GM18502 (cell line): ENCODE data around the gene PHYHIPL.

ENCODE experiments used
- ATAC-seq: cut with Tn5 transposase; IDR thresholded peaks from one replicate; pipeline ENCODE4 v1.9.1; 2021; ENCODE audit warnings: mild to moderate bottlenecking; ENCODE audit not compliant: unreplicated experiment, poor library complexity

The PHYHIPL gene

DNA sequence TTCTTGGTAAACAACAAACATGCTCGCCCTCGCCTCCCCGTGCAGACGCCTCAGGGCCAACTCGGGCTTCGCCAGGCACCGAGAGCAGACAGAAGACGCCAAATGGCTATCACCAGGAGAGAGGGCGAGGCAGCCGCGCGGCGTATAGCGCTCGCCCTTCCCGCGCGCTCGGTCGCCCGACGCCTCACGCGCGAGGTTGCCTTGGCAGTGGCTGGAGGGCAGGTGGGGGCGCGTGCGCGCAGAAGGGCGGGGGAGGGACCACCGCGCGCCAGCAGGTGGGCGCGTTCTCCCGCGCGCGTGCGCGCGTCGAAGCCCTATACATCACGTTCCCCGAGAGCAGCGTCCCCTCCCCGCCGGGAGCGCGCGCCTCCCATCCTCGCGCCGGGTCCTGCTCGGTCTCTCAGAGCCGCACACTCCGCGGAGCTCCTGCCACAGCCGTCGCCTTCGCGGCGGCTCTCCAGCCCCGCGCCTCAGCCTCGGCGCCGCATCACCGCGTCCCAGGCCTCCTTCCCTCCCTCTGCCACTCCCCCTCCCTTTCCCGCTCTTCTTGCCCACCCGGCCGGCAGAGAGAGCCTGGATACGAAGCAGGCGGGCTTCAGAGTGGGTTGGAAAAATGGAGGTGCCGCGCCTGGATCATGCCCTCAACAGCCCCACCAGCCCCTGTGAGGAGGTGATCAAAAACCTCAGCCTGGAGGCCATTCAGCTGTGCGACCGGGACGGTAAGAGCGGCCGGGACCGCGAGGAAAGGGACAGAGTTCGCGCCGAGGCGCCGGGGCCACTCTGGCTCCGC is at the start of gene PHYHIPL:
Gene PHYHIPL (plus strand): TSS at position 403 of the 790 bp plus-strand sequence. CDS start 211 bp downstream, at position 614.
- ATAC-seq, result no peak

- ATAC-seq, result no peak
Observed at GRCh38 chr10:59126991-59127390, 49.5 kb upstream of the PHYHIPL start.

DNA sequence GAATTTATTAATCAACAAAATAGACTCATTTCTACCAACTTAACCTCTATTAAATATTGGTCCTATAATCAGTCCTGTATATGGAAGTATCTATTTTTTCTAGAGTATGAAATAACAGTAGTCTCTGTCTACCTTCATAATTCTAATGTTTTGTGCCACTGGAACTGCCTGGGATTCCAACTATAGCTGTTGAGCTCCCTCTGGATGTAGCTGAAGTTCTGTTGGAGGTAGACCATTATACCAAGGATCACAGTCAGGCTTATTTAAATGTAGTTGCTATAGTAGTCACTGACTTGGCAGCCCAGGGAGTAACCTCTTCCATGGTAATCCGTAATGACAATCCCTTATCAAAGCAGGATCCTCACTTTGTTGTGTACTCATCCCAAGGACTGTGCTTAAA is 48.5 kb upstream of the PHYHIPL start:
- ATAC-seq, result no peak

DNA sequence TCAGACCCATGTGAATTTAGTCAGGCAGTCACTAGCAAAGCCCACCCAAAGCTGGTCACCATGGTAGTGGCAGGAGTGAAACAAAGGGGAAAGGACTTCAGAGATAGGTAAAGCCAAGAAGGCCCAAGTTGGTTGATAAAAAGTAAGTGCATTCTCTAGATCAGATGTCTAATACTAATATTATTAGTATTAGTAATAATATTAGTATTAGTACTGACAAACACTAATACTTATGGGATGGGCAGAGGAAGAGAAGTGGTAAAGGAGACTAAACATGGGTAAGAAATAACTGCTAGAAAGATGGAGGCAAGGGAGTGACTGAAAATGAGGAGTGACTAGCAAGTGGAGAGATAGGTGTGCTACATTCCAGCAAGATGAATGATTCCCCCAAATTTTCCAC is 46.6 kb upstream of the PHYHIPL start:
- no peak for ATAC-seq

DNA sequence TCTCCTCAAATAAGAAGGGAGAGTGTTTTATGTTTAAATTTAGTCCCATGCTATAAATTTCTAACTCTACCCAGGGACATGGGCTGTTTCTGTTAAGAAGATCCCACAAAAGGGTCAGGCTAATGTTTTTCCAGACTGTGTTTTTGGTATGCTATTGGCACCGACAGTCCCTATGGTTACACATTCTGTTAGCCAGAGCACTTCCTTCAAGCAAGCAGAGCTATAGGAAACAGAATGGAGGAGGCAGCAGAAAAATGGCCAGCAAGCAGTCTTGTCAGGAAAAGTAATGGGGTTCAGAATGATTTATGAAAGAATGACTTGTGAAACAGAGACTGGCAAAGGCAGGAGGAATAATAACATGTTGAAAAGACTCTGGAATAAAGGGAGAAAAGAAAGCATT is 44.8 kb upstream of the PHYHIPL start:
- no peak for ATAC-seq

GRCh38 chr10:59133841-59134593 is 42.4 kb upstream of the PHYHIPL start:
- no peak for ATAC-seq

- ATAC-seq, result no peak
Observed at GRCh38 chr10:59134785-59135184, 41.7 kb upstream of the PHYHIPL start.

- ATAC-seq, result no peak
Observed at GRCh38 chr10:59135275-59135674, 41.2 kb upstream of the PHYHIPL start.

DNA sequence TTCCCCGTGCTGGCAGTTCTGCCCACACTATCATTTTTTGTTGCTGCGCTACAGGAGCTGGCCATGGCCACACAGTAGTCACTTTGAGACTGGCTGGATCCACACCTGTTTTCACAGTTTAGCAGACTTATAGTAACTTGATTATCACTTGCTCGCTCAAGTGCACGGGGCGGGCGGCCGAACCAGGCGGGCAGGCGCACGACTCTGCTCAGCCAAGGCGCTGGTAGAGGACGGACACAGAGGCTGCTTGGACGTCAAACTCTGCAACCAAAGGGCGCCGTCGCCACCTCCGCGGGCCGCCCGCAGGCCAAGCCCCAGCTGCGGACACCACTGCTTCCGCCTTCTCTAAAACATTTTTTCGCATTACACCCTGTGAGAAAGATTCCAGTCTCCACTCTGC is 38.4 kb upstream of the PHYHIPL start:
- no peak for ATAC-seq

- ATAC-seq, result no peak
Observed at GRCh38 chr10:59143544-59143943, 32.9 kb upstream of the PHYHIPL start.

DNA sequence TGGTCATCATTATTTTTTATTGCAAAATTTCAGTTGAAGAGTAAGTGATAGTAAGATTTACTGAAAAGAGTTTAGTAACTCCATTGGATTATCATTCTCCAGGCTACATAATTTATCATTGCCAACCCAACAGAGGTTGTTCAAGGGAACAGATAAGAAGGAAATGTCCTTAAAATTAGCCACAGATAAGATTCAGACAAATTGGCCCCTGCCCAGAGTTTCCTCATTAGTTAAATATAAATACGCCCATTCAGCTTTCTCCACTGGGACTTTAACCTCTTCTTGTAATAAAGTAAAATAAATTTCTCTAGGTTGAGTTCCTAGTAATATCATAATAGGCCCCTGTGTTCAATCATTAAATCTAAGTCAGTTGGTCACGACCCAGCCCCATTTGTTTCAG is 27.7 kb upstream of the PHYHIPL start:
- ATAC-seq, result no peak

GRCh38 chr10:59155556-59155955 is 20.9 kb upstream of the PHYHIPL start:
- ATAC-seq, result no peak

DNA sequence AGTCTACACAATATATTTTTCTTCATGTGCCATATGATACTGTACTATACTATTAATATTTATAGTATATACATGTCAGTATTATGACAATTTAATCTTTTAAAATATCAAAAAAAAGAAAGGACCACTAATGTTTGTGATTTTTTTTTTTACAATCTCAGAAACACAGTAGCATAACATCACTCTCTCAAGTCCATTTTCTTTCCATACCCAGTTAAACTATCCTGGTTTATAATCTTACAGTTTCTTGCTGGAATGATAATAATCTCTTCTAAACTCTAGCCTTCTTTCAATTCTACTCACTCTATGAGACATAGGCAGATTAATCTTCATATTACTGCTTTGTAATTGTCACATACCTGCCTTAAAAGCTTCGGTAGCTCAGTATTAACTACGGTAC is 8.9 kb upstream of the PHYHIPL start:
- ATAC-seq, result no peak

GRCh38 chr10:59172567-59172966 is 3.9 kb upstream of the PHYHIPL start:
- no peak for ATAC-seq

GRCh38 chr10:59173414-59173813 is 3.0 kb upstream of the PHYHIPL start:
- no peak for ATAC-seq

GRCh38 chr10:59175538-59176240 is 754 bp upstream of the PHYHIPL start:
- no peak for ATAC-seq

DNA sequence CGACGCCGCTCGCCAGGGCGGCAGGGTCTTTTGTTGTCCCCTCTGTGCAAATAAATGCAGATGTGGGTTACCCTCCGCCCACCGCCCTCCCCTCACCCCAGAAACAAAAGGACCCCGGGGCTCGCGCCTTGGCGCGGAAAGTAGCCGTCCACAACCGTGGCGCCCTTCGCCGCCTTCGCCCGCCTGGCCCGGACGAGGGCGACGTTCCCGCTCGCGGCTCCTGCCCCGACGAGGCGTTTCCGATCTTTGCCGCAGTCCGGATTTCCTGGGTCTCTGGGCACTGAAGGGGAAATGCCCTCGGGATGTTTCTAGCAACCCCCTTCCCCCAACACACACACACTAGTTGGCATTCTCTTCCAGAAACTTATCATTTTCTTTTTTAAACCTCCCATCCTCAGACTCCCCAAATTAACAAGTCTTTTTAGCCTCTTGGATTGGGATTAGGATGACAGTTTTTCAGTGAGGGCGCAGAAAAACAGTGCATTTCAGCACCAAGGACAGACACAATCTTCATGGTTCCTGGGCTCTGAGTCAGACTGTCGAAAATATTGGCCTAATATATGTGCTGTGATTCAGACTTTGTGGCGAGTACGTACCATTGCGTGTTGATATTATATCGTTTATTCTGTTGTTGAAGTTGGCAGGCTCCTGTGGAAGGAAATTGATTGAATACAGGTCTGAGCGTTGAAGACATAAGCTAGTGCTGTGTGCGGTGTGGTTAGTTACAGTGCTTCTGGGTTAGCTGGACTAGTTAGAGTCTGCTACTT is 771 bp downstream of the PHYHIPL start:
- no peak for ATAC-seq

DNA sequence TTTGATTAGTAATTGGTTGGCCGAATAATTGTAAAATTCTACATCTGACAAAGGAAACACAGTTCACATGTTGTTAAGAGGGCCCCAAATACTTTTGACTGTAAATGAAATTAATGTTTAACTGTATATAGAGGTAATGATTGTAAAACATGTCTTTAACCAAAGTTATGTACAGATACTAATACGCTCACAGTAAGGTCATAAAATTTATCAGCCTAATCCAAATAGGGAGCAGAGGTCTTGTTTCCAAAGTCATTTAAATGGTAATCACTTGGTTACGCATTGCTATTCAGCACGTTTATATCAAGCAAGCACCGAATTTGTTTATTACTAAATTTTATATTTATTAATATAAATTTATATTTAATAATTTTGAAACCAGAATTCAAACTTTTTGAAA is 1.4 kb downstream of the PHYHIPL start:
- ATAC-seq, result no peak

- ATAC-seq, result no peak
Observed at GRCh38 chr10:59179068-59179467, 2.6 kb downstream of the PHYHIPL start.

DNA sequence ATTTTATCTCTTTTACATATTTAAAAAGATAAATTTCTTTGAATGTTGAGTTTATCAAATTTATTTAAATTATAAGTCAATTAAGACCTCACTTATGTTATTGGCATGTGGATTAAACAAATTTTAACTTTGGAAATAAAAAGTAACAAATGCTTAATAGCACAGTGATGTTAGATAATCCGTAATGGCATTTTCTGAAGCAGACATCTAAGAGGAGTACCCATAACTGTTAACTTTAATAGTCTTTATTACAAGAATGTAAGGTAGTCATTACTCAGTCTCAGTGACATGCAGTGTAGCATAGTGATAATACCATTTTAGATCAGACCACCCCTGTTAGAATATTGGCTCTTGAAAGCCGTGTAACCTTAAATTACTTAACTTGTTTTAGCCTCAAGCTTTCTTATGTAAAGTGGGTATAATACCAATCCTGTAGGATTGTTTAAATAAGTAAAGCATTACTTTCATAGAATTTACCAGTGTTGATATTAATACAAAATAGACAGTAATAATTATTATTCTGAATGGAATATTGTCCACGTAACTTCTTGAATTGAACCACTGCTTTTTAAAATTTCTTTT is 4.3 kb downstream of the PHYHIPL start:
- ATAC-seq, result no peak
